Measurements from ENCODE around the gene SPEN.
A peak's percentile ranks its signal among the peaks of the same experiment; 100 is the strongest.
"Not testable (repeated sequence)": the region's sequence is repeated elsewhere in the genome, so short reads cannot be mapped to it uniquely, and the experiment has no call there.

The SPEN gene

DNA sequence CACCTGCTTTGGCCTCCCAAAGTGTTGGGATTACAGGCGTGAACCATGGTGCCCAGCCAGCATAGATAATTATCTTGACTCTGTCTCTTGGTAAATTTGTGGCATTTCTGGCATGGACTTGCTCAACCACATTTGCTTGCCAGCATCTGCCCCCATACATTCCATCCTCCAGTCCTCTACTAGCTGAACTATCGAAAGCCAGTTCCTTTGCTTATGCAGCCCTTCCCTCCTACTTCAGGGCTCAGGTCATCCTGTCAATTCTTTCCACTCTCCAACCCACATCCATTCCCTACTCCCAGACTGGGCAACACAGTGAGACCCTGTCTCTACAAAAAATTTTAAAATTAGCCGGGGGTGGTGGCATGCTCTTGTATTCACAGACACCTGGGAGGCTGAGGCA, 27.0 kb upstream of the SPEN start:
- TF ChIP-seq POLR2A (IDR thresholded peaks at IDR 0.05; ENCODE audit: low read length) = no peak
- no peak for TF ChIP-seq GATA1 (IDR thresholded peaks at IDR 0.05; ENCODE audit: low read depth, low read length)
- no peak for DNase-seq

DNA sequence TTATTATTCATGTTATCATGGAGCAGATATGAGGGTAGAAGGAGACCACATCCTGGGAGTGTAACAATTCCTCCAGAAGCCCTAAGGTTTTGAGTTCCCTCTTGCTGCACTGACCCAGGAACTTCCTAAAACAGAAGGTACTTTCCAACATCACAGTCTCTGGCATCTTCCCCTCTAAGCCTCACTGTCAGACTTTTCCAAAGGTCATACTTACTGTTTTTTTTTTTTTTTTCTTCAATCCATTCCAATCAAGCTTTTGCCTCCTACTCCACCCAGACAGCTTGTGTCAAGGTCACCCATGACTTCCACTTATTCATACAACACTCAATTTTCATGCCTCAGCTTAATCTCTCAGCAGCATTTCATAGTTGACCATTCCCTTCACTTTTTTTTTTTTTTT, 21.7 kb upstream of the SPEN start:
- no peak for DNase-seq
- TF ChIP-seq GATA1 (IDR thresholded peaks at IDR 0.05; ENCODE audit: low read depth, low read length) (no peak), POLR2A (IDR thresholded peaks at IDR 0.05; ENCODE audit: low read length) (no peak)

DNA sequence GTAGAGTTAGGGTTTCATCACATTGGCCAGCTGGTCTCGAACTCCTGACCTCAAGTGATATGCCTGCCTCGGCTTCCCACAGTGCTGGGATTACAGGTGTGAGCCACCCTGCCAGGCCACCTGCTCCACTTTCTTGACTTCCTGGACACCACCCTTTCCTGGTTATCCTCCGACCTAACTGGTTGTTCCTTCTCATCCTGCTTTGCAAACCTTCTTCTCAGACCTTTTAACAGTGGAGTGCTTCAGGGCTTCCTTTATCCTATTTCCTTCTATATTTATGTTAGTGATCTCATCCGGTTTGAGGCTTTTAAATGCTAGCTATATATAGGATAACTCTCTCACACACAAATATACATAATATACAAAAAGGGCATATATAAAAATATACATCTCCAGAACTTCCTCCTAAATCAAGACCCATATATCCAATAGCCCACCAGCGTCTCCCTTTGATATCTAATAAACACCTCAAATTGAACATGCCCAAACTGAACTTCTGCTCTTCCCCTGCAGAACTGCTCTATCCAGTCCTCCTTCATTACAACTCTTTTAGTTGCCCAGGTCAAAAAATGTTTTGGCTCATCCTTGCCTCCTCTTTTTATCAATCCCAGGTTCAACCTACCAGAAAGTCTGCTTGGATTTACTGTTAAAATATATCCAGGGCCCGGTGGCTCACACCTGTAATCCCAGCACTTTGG, 20.5 kb upstream of the SPEN start:
- DNase-seq = no peak
- TF ChIP-seq GATA1 (IDR thresholded peaks at IDR 0.05; ENCODE audit: low read depth, low read length) (no peak), POLR2A (IDR thresholded peaks at IDR 0.05; ENCODE audit: low read length) (no peak)

DNA sequence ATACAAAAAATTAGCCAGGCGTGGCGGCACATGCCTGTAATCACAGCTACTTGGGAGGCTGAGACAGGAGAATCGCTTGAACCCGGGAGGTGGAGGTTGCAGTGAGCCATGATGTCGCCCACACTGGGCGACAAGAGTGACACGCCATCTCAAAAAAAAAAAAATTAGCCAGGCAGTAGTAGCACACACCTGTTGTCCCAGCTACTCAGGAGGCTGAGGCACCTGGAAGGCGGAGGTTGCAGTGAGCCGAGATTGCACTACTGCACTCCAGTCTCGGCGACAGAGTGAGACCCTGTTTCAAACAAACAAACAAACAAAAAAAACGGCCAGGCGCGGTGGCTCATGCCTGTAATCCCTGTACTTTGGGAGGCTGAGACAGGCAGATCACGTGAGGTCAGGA, 19.9 kb upstream of the SPEN start:
- not testable (repeated sequence) for DNase-seq

DNA sequence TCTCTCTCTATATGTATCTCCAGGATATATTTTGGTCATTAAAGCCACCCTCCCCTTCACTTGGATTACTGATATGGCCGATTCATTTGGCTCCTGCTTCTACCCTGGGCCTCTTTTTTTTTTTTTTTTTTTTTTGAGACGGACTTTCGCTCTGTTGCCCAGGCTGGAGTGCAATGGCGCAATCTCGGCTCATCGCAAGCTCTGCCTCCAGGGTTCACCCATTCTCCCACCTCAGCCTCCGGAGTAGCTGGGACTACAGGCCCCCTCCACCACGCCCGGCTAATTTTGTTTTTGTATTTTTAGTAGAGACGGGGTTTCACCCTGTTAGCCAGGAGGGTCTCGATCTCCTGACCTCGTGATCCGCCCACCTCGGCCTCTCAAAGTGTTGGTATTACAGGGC, 18.6 kb upstream of the SPEN start:
- not testable (repeated sequence) for DNase-seq

DNA sequence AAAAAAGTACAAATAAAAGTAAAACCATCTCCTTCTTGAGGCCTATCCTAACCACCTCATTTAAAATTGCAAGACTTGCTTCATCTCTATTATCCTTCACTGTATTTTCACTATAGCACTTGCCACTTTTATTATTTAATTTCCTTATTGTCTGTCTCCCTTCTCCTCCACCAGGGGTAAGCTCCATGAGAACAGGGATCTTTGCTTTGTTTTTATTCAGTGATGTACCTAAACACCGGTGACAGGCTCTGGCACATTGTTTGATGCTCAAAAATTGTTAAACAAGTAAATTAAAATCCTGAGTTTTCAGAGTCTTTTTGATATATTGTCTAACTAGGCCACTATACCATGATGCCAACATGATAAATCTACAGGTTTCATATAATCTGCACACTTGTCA, 17.2 kb upstream of the SPEN start:
- no peak for DNase-seq
- TF ChIP-seq GATA1 (IDR thresholded peaks at IDR 0.05; ENCODE audit: low read depth, low read length) (no peak), POLR2A (IDR thresholded peaks at IDR 0.05; ENCODE audit: low read length) (no peak)

DNA sequence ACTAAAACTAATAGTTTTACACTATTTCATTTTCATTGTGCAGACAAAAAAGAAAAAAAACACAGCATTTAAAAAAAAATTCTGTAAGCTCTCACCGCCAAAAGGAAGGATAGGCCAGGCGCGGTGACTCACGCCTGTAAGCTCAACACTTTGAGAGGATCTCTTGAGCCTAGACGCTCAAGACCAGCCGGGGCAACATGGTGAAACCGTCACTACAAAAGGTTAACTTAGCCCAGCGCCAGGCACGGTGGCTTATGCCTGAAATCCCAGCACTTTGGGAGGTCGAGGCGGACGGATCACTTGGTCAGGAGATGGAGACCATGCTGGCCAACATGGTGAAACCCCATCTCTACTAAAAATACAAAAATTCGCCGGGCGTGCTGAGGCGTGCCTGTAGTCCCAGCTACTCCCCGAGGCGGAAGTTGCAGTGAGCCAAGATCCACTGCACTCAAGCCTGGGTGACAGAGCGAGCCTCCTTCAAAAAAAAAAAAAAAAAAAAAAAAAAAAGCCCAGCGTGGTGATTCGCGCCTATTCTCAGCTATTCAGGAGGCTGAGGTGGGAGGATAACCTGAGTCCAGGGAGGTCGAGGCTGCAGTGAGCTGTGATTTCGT, 14.3 kb upstream of the SPEN start:
- peak; percentile 20 to 40 for DNase-seq
- TF ChIP-seq GATA1 (IDR thresholded peaks at IDR 0.05; ENCODE audit: low read depth, low read length) (no peak), POLR2A (IDR thresholded peaks at IDR 0.05; ENCODE audit: low read length) (no peak)

DNA sequence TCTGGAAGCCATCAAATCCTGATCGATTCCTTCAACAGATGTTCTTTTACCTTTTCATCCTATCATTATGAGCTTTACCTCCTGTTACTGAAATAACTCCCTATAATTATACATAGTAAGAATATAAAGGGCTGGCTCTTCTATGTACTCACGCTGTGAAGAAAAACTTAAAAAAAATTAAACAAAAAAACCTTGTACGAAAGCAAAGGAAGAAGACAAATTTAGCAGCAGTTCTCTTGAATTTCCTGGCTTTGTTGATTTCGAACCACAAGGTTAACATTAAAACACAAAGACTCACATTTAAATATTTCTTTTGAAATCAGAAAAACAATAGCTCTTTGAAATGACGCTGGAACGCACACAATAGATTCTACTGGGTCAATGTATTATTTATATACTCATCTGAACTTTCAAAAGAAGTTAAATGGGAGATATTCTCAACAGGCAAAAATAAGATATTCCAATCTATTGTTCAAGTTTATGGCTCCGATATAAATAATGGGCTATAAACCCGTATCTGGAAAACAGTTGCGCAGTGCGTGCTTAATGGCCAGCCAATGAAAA, 13.6 kb upstream of the SPEN start:
- no peak for DNase-seq
- no peak for TF ChIP-seq POLR2A (IDR thresholded peaks at IDR 0.05; ENCODE audit: low read length)
- TF ChIP-seq GATA1 (IDR thresholded peaks at IDR 0.05; ENCODE audit: low read depth, low read length) = no peak

DNA sequence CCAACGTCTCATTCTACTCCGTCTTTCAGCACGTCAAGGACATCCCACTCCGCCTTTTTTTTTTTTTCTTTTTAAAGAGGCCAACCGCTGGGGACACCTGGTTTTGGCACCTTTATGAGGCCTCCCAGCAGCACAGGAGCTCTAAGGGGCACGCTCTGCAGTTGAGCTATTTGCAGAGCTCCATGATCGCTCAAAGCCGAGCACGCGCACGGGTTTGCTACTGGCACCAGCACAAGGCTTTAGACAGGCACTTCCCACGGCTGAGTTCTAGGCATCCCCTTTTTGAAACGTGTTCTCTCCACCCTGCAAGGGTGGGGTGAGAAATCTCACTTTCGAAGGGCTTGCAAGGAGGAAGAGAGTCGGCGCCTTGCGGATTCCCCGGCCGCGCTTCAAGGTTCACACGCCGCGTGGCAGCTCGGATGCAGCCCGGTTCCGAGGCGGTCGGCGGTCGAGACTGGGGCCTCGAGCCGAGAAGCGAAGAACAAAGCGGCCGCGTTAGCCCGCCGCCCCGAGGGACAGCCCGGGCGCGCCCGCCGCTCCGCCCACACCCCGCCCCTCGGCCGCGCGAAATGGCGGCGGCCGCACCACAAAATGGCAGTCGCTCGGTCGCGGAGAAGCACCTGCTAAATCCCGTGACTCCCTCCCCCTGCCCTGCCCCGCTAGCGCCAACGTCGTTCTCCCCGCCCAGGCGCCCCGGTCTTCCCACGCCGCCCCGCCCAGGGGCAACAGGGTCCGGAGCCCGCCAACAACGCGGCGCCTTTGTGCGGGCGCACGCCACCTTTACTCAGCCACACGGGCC, 12.9 kb upstream of the SPEN start:
- peak; percentile 92 to 94 for DNase-seq
- TF ChIP-seq POLR2A (IDR thresholded peaks at IDR 0.05; ENCODE audit: low read length) (peak; percentile 78), GATA1 (IDR thresholded peaks at IDR 0.05; ENCODE audit: low read depth, low read length) (no peak)

DNA sequence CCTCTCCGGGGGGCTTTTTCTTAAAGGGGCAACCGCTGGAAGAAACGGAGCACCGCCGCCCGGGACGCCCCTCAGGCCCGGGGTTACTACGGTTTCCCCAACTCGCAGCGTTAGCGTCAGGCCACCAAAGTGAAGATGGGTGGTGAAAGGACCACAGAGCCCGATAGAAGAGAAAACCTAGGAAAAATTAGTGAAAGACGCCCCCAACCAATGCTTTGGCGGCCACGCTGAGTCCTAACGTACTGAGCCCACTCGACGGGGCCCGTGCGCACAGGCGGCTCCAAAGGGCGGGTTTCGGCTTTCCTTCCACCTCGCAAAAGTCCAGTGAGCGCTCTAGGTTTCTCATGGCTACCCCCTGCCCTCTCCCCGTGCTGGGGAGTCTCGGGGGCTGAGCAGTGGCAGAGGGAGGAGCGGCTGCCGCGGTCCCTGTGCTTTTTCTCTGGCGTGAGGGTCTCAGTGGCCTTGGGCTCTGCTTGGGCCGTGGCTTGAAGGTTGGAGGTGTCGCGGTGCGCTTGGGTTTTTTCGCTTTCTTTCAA, 12.2 kb upstream of the SPEN start:
- no peak for DNase-seq

DNA sequence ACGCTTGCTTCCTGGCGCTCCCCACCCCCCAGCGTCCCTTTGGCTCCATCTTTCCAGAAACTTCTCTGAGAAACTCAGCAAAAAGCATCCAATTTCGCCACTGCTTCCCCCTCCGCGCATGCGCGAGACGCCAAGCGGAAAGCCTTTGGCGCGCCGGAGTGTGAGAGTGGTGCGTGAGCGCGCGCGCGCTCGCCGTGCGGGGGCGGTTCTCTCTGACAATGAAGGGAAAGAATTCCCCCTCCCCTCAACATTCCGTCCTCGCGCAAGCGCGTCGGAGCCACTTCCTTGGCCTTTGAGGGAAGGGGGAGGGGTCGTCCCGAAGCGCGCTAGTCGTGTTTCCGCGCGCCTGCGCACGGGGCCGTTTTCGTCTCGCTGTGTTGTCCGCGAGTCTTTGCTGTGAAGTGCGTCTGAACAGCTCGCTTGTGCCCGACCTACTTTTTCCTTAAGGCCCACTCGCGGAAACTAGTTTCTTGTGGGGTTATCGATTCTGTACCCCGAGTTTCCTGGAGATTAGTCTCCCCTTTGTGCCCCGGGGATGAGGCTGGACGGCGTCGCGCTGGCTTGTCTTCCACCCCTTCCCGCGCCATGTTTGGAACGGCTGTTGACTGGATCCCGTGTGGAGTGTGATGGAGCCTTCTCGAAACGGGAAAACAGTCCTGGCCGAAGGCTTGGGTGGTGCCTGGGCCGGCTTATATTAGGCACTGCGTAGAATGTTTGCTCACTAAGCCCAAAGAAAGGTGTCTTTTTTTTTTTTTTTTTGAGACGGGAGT, 11.6 kb upstream of the SPEN start:
- no peak for TF ChIP-seq GATA1 (IDR thresholded peaks at IDR 0.05; ENCODE audit: low read depth, low read length)
- peak; percentile 92 for TF ChIP-seq POLR2A (IDR thresholded peaks at IDR 0.05; ENCODE audit: low read length)

More for the DNA sequence above, 12.2 kb upstream of the SPEN start:
- TF ChIP-seq GATA1 (IDR thresholded peaks at IDR 0.05; ENCODE audit: low read depth, low read length) = no peak
- no peak for TF ChIP-seq POLR2A (IDR thresholded peaks at IDR 0.05; ENCODE audit: low read length)

DNA sequence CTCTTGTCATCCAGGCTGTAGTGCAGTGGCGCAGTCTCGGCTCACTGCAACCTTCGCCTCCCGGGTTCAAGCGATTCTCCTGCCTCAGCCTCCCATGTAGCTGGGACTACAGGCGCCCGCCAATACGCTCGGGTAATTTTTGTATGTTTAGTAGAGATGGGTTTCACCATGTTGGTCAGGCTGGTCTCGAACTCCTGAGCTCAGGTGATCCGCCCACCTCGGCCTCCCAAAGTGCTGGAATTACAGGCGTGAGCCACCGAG, 11.1 kb upstream of the SPEN start:
- not testable (repeated sequence) for DNase-seq

More for the DNA sequence above, 11.6 kb upstream of the SPEN start:
- DNase-seq = peak; percentile 99

DNA sequence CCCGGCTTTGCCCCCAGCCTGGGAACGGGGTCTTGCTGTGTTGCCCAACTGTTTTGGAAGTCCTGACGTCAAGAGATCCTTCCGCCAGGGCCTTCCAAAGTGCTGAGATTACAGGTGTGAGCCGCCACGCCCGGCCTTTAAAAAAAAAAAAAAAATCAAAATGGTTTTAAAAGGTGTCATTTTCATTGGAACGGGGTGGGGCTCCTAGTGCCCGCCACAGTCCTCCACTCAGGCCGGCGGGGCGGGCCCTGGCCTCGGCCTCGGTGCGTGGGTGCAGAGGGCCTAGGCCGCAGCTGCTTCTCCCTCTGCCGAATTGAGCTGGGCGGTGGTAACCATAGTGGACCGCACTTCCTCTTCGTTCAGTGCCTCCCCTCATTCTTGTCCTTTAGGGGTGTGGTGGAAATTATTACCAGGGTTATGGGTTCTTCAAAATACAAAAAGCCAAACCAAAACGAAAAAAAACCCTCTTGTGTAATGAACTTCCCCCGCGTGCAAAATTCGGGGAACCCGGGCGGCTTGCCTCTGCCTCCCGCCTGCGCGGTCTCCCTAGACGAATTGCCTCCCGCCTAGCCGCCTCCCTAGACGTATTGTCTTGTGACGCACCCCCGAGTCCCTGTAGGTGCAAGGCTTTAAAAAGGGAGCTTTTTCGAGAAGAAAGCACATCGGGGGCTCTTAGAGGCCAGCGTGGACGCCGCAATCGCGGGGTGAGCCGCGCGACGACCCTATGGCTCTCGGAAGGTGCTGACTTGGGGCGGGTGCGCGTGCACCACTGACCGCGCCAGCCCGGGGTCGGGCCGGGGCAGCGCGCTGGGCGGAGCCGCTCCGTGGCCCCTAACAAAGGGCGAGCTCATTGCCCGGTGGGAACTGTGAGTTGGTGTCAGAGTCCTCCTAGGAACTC, 10.5 kb upstream of the SPEN start:
- DNase-seq = peak; percentile 69
- TF ChIP-seq POLR2A (IDR thresholded peaks at IDR 0.05; ENCODE audit: low read length) = peak; percentile 43
- no peak for TF ChIP-seq GATA1 (IDR thresholded peaks at IDR 0.05; ENCODE audit: low read depth, low read length)
